Suprapubic skin (tissue), 3 donors: ENCODE data around the gene NFYA.

Source experiments
- CTCF ChIP-seq, 2 donors: fragments of 200-600 bp in 1 of 2; fragments of 450-650 bp in 1 of 2; sonication (generic) in 1 of 2; IDR thresholded peaks; one replicate each; pipeline ENCODE4 v1.5.1; 2016 to 2019; ENCODE audit warnings: antibody characterized with exemption in 2 of 2, mild to moderate bottlenecking in 1 of 2, moderate library complexity in 1 of 2
- POLR2A ChIP-seq, 2 donors: fragments of 450-650 bp; IDR thresholded peaks; one replicate each; pipeline ENCODE4 v1.6.1; 2017; ENCODE audit warnings: antibody characterized with exemption in 2 of 2, mild to moderate bottlenecking in 2 of 2, moderate library complexity in 2 of 2

GRCh38 chr6:41046084-41046483 lies 26.7 kb upstream of the NFYA start:
- TF ChIP-seq CTCF (IDR thresholded peaks at IDR 0.05) (no peak), POLR2A (IDR thresholded peaks at IDR 0.05) (no peak)
